ENCODE results near the gene GLIPR1. TPM values are rescaled to one million over a fixed set of nuclear protein-coding genes. Genes with fewer than 3 reads are reported as not detected.

GLIPR1 gene
- polyA plus RNA-seq, 1 of the 3 experiments (the other 2 are of a cell fraction): 75.6 TPM

- TF ChIP-seq RAD21 (IDR thresholded peaks at IDR 0.05; ENCODE audit: low read length) (no peak), FOXJ3 (CRISPR knock-in tag; IDR thresholded peaks at IDR 0.05) (no peak), RFX5 (IDR thresholded peaks at IDR 0.05; ENCODE audit: low read length) (no peak), REST (IDR thresholded peaks at IDR 0.05; ENCODE audit: low read depth, low read length) (no peak), RXRA (IDR thresholded peaks at IDR 0.05; ENCODE audit: borderline replicate concordance, low read depth) (no peak), GATA2 (CRISPR knock-in tag; IDR thresholded peaks at IDR 0.05) (no peak), MXI1 (IDR thresholded peaks at IDR 0.05; ENCODE audit: low read depth, low read length) (no peak), EP300 (IDR thresholded peaks at IDR 0.05; ENCODE audit: borderline replicate concordance in 1 of 2, low read depth in 1 of 2, low read length in 1 of 2) (no peak), FOSL2 (IDR thresholded peaks at IDR 0.05; ENCODE audit: borderline replicate concordance, low read depth) (no peak), RCOR1 (IDR thresholded peaks at IDR 0.05; ENCODE audit: low read length) (no peak), ZBTB33 (IDR thresholded peaks at IDR 0.05; ENCODE audit: borderline replicate concordance, low read depth) (no peak), FOXM1 (IDR thresholded peaks at IDR 0.05; ENCODE audit: low read depth) (no peak), POLR2AphosphoS5 (IDR thresholded peaks at IDR 0.05; ENCODE audit: low read depth, low read length) (no peak), PBX3 (IDR thresholded peaks at IDR 0.05) (no peak), SIN3A (IDR thresholded peaks at IDR 0.05; ENCODE audit: borderline replicate concordance, low read depth, low read length) (no peak), TEAD4 (IDR thresholded peaks at IDR 0.05; ENCODE audit: borderline replicate concordance, insufficient read depth) (no peak), MEF2A (IDR thresholded peaks at IDR 0.05; ENCODE audit: borderline replicate concordance, low read depth) (no peak), ELF1 (IDR thresholded peaks at IDR 0.05) (no peak), USF2 (IDR thresholded peaks at IDR 0.05; ENCODE audit: borderline replicate concordance, low read depth, low read length) (no peak), GABPA (IDR thresholded peaks at IDR 0.05; ENCODE audit: low read depth) (no peak)
- ChIA-PET CTCF (no interaction called here), POLR2A (no interaction called here)
- Histone ChIP-seq H3K27me3 (ENCODE audit: insufficient read depth) (no peaks in the 10 kb centered on the region), H3K4me1 (ENCODE audit: control insufficient read depth in 1 of 2, insufficient read depth in 2 of 2, low read depth in 1 of 2, low read length in 1 of 2) (peaks cover 0 to 7% of the 10 kb centered on the region in 2 experiments; a peak in 2 of 4 replicates), H3K27ac (ENCODE audit: low read depth in 2 of 2, low read length in 1 of 2) (no peak overlapping the region), H3F3A (replicated peaks; ENCODE audit: insufficient read depth) (no peaks in the 10 kb centered on the region), H3K79me2 (ENCODE audit: insufficient read depth) (no peaks in the 10 kb centered on the region), H3K4me3 (ENCODE audit: low read depth in 2 of 2, low read length in 1 of 2) (no peak overlapping the region), H3K9ac (no peak overlapping the region), H4K20me1 (ENCODE audit: insufficient read depth) (no peaks in the 10 kb centered on the region), H3K36me3 (replicated peaks in 1 of 2; ENCODE audit: control insufficient read depth in 1 of 2, insufficient read depth in 2 of 2, low read length in 1 of 2) (no peaks in the 10 kb centered on the region), H3K9me3 (peaks cover 22% of the 10 kb centered on the region), H3K4me2 (no peak overlapping the region), H2AFZ (ENCODE audit: low read depth) (no peak overlapping the region), H3K9me2 (no peaks in the 10 kb centered on the region)
- DNase-seq: no peak
- 52% methylated on average over 3 of the region's 3 CpGs for WGBS (ENCODE audit: low lambda C conversion rate)
Measured at GRCh38 chr12:75459755-75460154, 20.8 kb upstream of the GLIPR1 start.

Measured in SK-N-SH (cell line).